ENCODE data around the gene PRRT1.

Gene PRRT1

DNA sequence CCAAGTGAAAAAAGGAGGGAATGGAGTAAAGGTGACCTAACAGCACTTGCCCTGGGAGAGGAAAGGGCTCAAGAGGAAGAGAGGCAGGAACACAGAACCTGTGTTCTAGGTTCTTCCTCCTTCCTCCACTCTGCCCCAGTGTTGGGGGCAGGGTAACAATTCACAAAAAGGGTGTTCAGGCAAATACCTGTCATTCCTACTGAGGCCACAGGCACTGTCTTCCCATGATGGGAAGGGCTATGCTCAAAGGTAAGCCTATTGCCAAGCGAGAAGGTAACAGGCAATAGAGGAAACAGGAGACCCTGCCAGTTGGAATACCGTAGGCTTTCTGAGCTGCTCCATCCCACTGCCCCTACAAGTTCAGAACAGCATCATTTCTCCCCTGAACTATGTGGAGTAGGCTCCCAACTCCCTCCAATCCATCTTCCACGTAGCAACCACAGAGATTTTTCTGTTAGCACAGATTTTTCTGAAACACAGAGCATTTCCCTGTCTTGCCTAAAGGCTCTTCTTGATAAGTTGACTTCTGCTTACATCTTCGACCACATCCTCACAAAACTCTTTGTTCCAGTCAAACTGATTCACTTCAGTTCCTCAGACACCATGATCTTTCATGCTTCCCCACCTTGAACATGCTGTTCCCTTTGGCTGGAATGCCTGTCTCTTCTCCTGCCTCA is 21.4 kb upstream of the PRRT1 start:
- Histone ChIP-seq H3K4me1 (ENCODE audit: insufficient read depth, low read length) (peaks cover 22% of the 10 kb centered on the region), H3K9me3 (ENCODE audit: control insufficient read depth, insufficient read depth, low read length) (no peaks in the 10 kb centered on the region), H3K9ac (ENCODE audit: low read depth, low read length) (no peak overlapping the region), H3K36me3 (ENCODE audit: insufficient read depth, low read length) (0 out of 2 replicates have a peak, but pooled peaks cover 4% of the 10 kb centered on the region)

DNA sequence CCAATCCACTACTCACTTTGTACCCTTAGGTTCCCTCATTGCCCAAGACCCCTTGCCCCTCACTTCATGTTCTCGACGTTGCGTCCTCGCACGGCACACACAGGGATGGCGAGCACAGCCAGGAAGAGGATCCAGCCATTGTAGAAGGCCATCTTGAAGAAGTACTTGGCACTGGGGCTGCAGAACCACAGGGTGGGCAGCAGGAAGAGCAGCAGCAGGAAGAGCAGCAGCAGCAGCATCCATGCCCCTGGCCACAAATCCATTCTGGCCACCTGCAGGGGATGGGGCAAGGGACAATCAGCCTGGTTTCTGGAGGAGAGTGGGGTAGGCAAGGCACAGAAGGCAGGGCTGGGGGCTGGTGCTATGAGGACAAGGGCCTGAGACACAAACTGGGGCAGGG is 19.5 kb upstream of the PRRT1 start:
- Histone ChIP-seq H3K4me1 (ENCODE audit: insufficient read depth, low read length) (peaks cover 29% of the 10 kb centered on the region), H3K9me3 (ENCODE audit: control insufficient read depth, insufficient read depth, low read length) (no peaks in the 10 kb centered on the region), H3K9ac (ENCODE audit: low read depth, low read length) (no peak overlapping the region), H3K36me3 (ENCODE audit: insufficient read depth, low read length) (0 out of 2 replicates have a peak, but pooled peaks cover 9% of the 10 kb centered on the region)

DNA sequence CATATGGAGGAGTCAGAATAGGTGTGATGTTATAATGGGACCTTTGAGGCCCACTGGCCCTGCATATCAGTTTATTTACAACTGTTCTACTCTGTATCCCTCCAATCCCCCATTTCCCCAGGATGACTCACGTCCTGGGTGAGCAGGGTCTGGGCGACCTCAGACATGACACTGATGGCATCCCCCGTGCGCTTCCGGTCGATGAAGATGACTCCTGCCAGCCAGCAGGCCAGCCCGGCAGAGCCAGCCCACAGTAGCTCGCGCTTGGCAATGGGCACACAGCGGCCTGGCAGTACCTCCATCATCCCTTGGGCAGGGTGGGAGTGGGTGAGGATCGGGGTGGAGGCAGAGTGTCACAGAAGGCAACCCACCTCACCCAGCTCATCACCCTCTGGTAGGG is 18.6 kb upstream of the PRRT1 start:
- Histone ChIP-seq H3K9me3 (ENCODE audit: control insufficient read depth, insufficient read depth, low read length) (no peaks in the 10 kb centered on the region), H3K36me3 (ENCODE audit: insufficient read depth, low read length) (0 out of 2 replicates have a peak, but pooled peaks cover 9% of the 10 kb centered on the region), H3K4me1 (ENCODE audit: insufficient read depth, low read length) (peaks cover 29% of the 10 kb centered on the region), H3K9ac (ENCODE audit: low read depth, low read length) (no peak overlapping the region)

DNA sequence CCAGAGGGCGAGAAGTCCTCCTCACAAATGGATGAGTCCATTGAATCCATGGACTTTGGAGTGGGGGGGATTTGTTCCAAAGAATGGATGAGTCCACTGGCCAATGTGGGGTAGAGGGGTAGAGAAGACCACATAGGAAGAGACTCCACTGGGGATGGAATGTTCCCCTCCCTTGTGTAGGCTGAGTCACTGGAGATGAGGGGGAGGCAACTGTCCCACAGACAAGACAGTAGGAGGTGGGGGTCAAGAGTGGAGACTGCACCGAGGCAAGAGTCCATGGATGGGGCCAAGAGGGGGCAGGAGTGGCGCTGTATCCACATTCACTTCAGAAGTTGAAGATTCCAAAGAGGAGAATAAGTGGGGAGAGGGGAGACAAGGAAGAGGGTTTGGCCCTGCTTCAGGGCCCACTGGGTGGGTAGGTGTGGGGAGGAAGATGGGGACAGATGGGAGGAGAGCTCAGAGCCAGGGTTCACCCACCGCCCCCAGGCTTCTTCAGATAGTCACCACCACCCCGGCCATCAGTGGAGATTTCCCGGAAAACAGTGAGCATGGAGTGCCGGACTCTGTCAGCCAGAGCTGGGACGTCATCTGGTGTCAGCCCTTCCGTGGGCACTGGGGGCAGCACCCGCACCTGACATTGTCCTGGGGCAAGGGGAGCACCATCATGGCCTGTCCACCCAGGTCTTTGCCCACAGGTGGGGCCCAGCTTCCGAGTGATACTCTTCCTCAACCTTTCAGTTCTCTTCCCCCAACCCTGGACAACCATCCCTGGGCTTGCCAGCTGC is 17.3 kb upstream of the PRRT1 start:
- H3K36me3 ChIP-seq (ENCODE audit: insufficient read depth, low read length): 0 out of 2 replicates have a peak, but pooled peaks cover 9% of the 10 kb centered on the region
- H3K4me1 ChIP-seq (ENCODE audit: insufficient read depth, low read length): peaks cover 22% of the 10 kb centered on the region
- no peak overlapping the region for H3K9ac ChIP-seq (ENCODE audit: low read depth, low read length)

GRCh38 chr6:32168350-32168749 is 16.6 kb upstream of the PRRT1 start:
- Histone ChIP-seq H3K4me1 (ENCODE audit: insufficient read depth, low read length) (peaks cover 16% of the 10 kb centered on the region), H3K9ac (ENCODE audit: low read depth, low read length) (no peak overlapping the region), H3K9me3 (ENCODE audit: control insufficient read depth, insufficient read depth, low read length) (no peaks in the 10 kb centered on the region), H3K36me3 (ENCODE audit: insufficient read depth, low read length) (0 out of 2 replicates have a peak, but pooled peaks cover 9% of the 10 kb centered on the region)

More for the DNA sequence above, 17.3 kb upstream of the PRRT1 start:
- no peaks in the 10 kb centered on the region for H3K9me3 ChIP-seq (ENCODE audit: control insufficient read depth, insufficient read depth, low read length)

- peaks cover 10% of the 10 kb centered on the region for H3K4me1 ChIP-seq (ENCODE audit: insufficient read depth, low read length)
- 0 out of 2 replicates have a peak, but pooled peaks cover 9% of the 10 kb centered on the region for H3K36me3 ChIP-seq (ENCODE audit: insufficient read depth, low read length)
- H3K9ac ChIP-seq (ENCODE audit: low read depth, low read length): no peak overlapping the region
- H3K9me3 ChIP-seq (ENCODE audit: control insufficient read depth, insufficient read depth, low read length): no peaks in the 10 kb centered on the region
These were observed 16.1 kb upstream of the PRRT1 start for GRCh38 chr6:32167761-32168262.

DNA sequence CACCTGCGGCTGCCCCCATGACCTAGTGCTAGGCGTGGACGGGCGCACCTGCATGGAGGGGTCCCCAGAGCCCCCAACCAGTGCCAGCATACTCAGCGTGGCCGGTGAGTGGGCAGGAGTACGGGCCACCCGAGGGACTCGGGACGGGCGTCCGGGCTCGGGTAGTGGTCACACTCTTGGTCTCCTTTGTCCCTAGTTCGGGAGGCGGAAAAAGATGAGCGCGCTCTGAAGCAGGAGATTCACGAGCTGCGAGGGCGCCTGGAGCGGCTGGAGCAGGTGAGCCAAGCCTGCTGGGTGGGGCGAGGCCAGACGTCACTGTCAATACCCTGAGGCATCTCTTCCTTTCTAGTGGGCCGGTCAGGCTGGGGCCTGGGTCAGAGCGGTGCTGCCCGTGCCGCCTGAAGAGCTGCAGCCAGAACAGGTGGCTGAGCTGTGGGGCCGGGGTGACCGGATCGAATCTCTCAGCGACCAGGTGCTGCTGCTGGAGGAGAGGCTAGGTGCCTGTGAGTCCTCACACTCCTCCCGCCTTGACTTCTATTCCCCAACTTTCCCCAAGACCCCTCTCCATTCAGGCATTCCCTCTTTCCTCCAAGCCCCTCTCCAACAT is 15.5 kb upstream of the PRRT1 start:
- H3K36me3 ChIP-seq (ENCODE audit: insufficient read depth, low read length): 0 out of 2 replicates have a peak, but pooled peaks cover 9% of the 10 kb centered on the region
- H3K9me3 ChIP-seq (ENCODE audit: control insufficient read depth, insufficient read depth, low read length): no peaks in the 10 kb centered on the region
- peaks cover 10% of the 10 kb centered on the region; the same call in 1 of the 2 replicates for H3K4me1 ChIP-seq (ENCODE audit: insufficient read depth, low read length)
- peak overlapping the region; percentile 27; the same call in 1 of the 2 replicates for H3K9ac ChIP-seq (ENCODE audit: low read depth, low read length)

GRCh38 chr6:32166411-32167061 is 14.8 kb upstream of the PRRT1 start:
- Histone ChIP-seq H3K36me3 (ENCODE audit: insufficient read depth, low read length) (0 out of 2 replicates have a peak, but pooled peaks cover 9% of the 10 kb centered on the region), H3K4me1 (ENCODE audit: insufficient read depth, low read length) (peaks cover 10% of the 10 kb centered on the region; the same call in 1 of the 2 replicates), H3K9ac (ENCODE audit: low read depth, low read length) (no peak overlapping the region), H3K9me3 (ENCODE audit: control insufficient read depth, insufficient read depth, low read length) (no peaks in the 10 kb centered on the region)

DNA sequence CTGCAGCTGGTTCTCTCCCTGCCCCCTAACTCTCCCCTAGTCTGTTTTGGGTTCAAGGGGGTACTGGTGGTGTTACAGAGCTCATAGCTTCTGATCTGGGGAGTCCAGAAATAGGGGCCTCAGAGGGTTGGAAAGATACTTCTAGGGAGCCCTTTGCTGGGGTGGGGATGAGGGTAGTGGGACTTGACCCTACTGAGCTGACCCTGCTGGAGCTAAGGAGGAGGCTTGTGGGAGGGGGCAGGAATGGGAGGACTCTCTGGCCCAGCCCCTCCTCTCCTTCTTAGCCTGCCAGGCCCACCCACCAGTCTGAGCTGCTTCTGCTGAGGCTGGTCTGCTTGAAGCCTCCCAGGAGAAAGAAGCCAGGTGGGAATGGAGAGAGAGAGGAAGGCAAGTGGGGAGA is 12.6 kb upstream of the PRRT1 start, which contains the start of gene EGFL8:
EGFL8 (plus strand) TSS at position 301 of the 400 bp plus-strand sequence. CDS start 1,571 bp downstream, outside the sequence.
- no peaks in the 10 kb centered on the region for H3K9me3 ChIP-seq (ENCODE audit: control insufficient read depth, insufficient read depth, low read length)
- no peak within 1 kb of the TSS for H3K9ac ChIP-seq (ENCODE audit: low read depth, low read length)
- H3K36me3 ChIP-seq (ENCODE audit: insufficient read depth, low read length): 0 out of 2 replicates have a peak, but pooled peaks cover 5% of the 10 kb centered on the region
- peaks cover 10% of the 10 kb centered on the region; the same call in 1 of the 2 replicates for H3K4me1 ChIP-seq (ENCODE audit: insufficient read depth, low read length)

DNA sequence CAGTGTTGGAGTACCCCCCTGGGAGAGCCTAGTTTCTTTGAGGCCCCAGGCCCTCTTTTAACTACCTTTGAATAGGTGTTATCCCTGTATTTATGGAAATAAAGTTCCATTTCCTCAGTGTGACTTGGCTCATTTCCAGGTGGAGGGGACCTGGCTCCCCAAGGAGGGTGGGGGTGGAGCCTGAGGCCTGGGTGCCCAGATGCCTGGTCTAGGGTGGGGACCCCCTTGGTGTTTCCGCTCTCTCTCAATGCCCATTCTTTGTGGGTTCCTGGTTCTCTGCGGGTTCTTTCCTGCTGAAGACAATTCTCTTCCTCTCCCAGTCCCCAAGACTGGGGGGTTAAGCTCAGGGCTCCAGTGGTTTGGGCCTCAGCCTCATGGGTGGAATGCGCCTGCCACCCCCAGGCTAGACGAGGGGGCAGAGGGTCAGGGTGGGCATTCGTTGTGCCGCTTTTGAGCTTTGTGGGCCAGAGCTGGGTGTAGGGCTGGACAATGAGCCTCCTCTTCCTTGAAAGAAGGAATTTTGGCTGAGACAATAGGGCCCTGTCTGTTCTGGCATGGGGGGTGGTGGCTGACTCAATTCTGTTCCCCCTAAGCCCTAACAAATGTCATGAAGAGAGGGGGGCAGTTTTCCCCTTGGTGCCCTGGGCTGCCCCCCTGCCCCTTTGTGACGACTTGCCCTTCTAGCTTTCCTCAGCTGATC is 12.0 kb upstream of the PRRT1 start:
- H3K4me1 ChIP-seq (ENCODE audit: insufficient read depth, low read length): peaks cover 10% of the 10 kb centered on the region; the same call in 1 of the 2 replicates
- H3K9ac ChIP-seq (ENCODE audit: low read depth, low read length): no peak overlapping the region
- no peaks in the 10 kb centered on the region for H3K9me3 ChIP-seq (ENCODE audit: control insufficient read depth, insufficient read depth, low read length)
- 0 out of 2 replicates have a peak, but pooled peaks cover 5% of the 10 kb centered on the region for H3K36me3 ChIP-seq (ENCODE audit: insufficient read depth, low read length)

DNA sequence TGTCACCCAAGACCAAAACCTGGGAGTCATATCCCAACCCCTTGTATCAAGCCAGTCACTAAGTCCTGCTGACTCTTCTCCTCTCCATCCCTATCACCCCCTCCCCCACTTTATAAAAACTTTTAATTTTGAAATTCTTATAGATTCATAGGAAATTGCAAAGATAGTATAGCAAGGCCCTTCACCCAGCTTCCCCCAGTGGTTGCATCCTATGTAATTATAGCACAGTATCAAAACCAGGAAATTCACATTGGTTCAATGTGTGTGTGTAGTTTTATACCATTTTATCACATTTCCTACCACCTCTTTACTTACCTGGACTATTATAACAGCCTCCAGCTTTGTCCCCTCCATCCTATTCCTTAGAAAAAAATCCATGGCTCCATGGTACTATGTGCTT is 6.3 kb upstream of the PRRT1 start:
- Histone ChIP-seq H3K9me3 (ENCODE audit: control insufficient read depth, insufficient read depth, low read length) (no peaks in the 10 kb centered on the region), H3K36me3 (ENCODE audit: insufficient read depth, low read length) (peaks cover 4% of the 10 kb centered on the region; the same call in 1 of the 2 replicates), H3K9ac (ENCODE audit: low read depth, low read length) (no peak overlapping the region), H3K4me1 (ENCODE audit: insufficient read depth, low read length) (0 out of 2 replicates have a peak, but pooled peaks cover 4% of the 10 kb centered on the region)

DNA sequence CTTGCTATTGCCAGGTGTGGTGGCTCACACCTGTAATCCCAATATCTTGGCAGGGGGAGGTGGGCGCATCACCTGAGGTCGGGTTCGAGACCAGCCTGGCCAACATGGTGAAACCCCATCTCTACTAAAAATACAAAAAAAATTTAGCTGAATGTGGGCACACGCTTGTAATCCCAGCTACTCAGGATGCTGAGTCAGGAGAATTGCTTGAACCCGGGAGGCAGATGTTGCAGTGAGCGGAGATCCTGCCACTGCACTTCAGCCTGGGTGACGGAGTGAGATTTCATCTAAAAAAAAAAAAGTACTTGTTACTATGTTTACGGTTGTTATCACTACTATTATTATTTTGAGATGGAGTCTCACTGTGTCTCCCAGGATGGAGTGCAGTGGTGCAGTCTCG is 5.2 kb upstream of the PRRT1 start:
- Histone ChIP-seq H3K9me3 (ENCODE audit: control insufficient read depth, insufficient read depth, low read length) (no peaks in the 10 kb centered on the region), H3K4me1 (ENCODE audit: insufficient read depth, low read length) (peaks cover 10% of the 10 kb centered on the region; the same call in 1 of the 2 replicates), H3K36me3 (ENCODE audit: insufficient read depth, low read length) (peaks cover 4% of the 10 kb centered on the region; the same call in 1 of the 2 replicates), H3K9ac (ENCODE audit: low read depth, low read length) (no peak overlapping the region)

- H3K9me3 ChIP-seq (ENCODE audit: control insufficient read depth, insufficient read depth, low read length): no peaks in the 10 kb centered on the region
- H3K4me1 ChIP-seq (ENCODE audit: insufficient read depth, low read length): peaks cover 15% of the 10 kb centered on the region; the same call in 1 of the 2 replicates
- H3K9ac ChIP-seq (ENCODE audit: low read depth, low read length): peak overlapping the region; percentile 86
- H3K36me3 ChIP-seq (ENCODE audit: insufficient read depth, low read length): peaks cover 4% of the 10 kb centered on the region; the same call in 1 of the 2 replicates
These were observed 2.9 kb upstream of the PRRT1 start for GRCh38 chr6:32154514-32155161.

Data from ES-I3 (cell line).